Common myeloid progenitor, CD34-positive (primary cell): ENCODE results near the gene UGT2A1.

Experiments used
- CTCF ChIA-PET: fragments of 350-600 bp; sonication (Branson Sonifier 250); formaldehyde crosslinking; loops from one replicate; lab custom pipeline; 2021; ENCODE audit warnings: antibody characterized with exemption; lab: Charles Lee
- POLR2A ChIA-PET: fragments of 350-600 bp; sonication (Branson Sonifier 250); formaldehyde crosslinking; loops from one replicate; lab custom pipeline; 2021; ENCODE audit warnings: antibody characterized with exemption; lab: Charles Lee
- DNase-seq, 3 donors: peaks; one replicate each; pipeline versions ENCODE4 v3.0.0 to v3.0.0-alpha.2; 2013
- H3K27ac ChIP-seq, 2 experiments: 1 replicate in 1 of 2; 2 replicates in 1 of 2; pipeline ENCODE4 v1.7.0; 2013; ENCODE audit warnings: inconsistent platforms in 2 of 2, low read length in 2 of 2, mild to moderate bottlenecking in 2 of 2, low read depth in 1 of 2, moderate library complexity in 1 of 2; ENCODE audit not compliant: severe bottlenecking in 2 of 2, insufficient read depth in 1 of 2, poor library complexity in 1 of 2
- H3K27me3 ChIP-seq, 5 experiments: replicated peaks in 2 of 5; 1 replicate in 3 of 5; 2 replicates in 2 of 5; pipeline versions ENCODE4 v1.6.1 to v1.7.0; 2013; ENCODE audit warnings: low read length in 4 of 5, mild to moderate bottlenecking in 2 of 5, moderate library complexity in 2 of 5, inconsistent platforms in 1 of 5; ENCODE audit not compliant: insufficient read depth in 5 of 5, control insufficient read depth in 4 of 5
- H3K36me3 ChIP-seq, 4 experiments: 1 replicate in 2 of 4; 2 replicates in 2 of 4; pipeline versions ENCODE4 v1.6.1 to v1.7.0; 2013; ENCODE audit warnings: low read length in 3 of 4, control low read depth in 1 of 4, mild to moderate bottlenecking in 1 of 4; ENCODE audit not compliant: control insufficient read depth in 4 of 4, insufficient read depth in 4 of 4
- H3K4me1 ChIP-seq, 4 experiments: 1 replicate in 3 of 4; 2 replicates in 1 of 4; pipeline versions ENCODE4 v1.6.1 to v1.7.1; 2013; ENCODE audit warnings: low read length in 3 of 4, mild to moderate bottlenecking in 3 of 4, control low read depth in 1 of 4, inconsistent platforms in 1 of 4, moderate library complexity in 1 of 4; ENCODE audit not compliant: control insufficient read depth in 4 of 4, insufficient read depth in 4 of 4; ENCODE audit errors: control extremely low read depth in 1 of 4
- H3K4me3 ChIP-seq, 7 experiments: 1 replicate in 4 of 7; 2 replicates in 3 of 7; pipeline versions ENCODE4 v1.5.1 to v1.7.0; 2013; ENCODE audit warnings: mild to moderate bottlenecking in 7 of 7, low read length in 6 of 7, moderate library complexity in 6 of 7, inconsistent platforms in 2 of 7, low read depth in 2 of 7, control low read depth in 1 of 7; ENCODE audit not compliant: insufficient read depth in 4 of 7, control insufficient read depth in 1 of 7; ENCODE audit errors: extremely low read depth in 1 of 7
- H3K9me3 ChIP-seq, 5 experiments: 1 replicate in 4 of 5; 2 replicates in 1 of 5; pipeline versions ENCODE4 v1.6.1 to v1.7.1; 2013; ENCODE audit warnings: low read length in 4 of 5, mild to moderate bottlenecking in 2 of 5, inconsistent platforms in 1 of 5, low read depth in 1 of 5, moderate library complexity in 1 of 5; ENCODE audit not compliant: control insufficient read depth in 4 of 5, insufficient read depth in 2 of 5; ENCODE audit errors: control extremely low read depth in 1 of 5
- WGBS: methylation state at CpG from one replicate; pipeline ENCODE4 v1.1.5; 2013; ENCODE audit not compliant: insufficient coverage; 5-methylcytosine and 5-hydroxymethylcytosine counted together

The UGT2A1 gene

DNA sequence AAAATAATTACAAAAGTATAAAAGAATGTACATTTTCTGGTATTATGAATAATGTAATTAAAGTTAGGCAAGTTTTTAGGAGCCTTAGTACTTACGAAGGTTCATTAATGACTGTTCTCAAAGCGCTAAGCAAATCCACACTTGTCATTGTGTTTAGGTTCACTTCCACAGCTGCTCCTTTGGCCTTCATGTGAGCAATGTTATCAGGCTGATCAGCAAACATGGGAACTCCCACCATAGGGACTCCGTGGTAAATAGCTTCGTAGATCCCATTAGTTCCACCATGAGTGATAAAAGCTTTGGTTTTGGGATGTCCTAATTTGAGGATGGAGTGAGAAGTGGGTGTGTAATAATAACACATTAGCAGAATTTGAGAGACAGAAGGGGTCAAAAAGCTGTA, 58.7 kb downstream of the UGT2A1 start:
- no peak for DNase-seq
- POLR2A ChIA-PET = no interaction called here
- Histone ChIP-seq H3K27ac (no peak overlapping the region), H3K4me3 (no peak overlapping the region), H3K27me3 (no peaks in the 10 kb centered on the region), H3K36me3 (no peaks in the 10 kb centered on the region), H3K9me3 (no peaks in the 10 kb centered on the region), H3K4me1 (no peaks in the 10 kb centered on the region)
- CTCF ChIA-PET = no interaction called here
- WGBS = 79% methylated on average over 4 of the region's 4 CpGs

DNA sequence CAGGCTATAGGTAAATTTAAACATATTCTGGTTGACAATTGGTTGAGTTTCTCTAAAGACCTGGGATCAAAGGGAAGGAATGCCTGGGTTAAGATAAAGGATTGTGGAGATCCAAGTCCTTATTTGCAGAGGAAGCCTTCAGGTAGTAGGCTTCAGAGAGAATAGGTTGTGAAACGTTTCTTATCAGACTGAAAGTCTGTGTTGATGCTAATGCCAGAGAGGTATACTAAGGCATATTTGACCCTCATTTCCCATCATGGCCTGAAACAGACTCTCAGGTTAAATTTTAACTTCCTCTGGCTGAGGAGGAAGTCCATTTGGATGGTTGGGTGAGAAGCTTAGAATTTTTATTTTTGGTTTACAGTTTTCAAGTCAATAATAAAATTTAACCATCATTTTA, 61.7 kb downstream of the UGT2A1 start:
- no peaks in the 10 kb centered on the region for H3K4me1 ChIP-seq
- H3K4me3 ChIP-seq = no peak overlapping the region
- no peaks in the 10 kb centered on the region for H3K27me3 ChIP-seq
- H3K9me3 ChIP-seq = no peaks in the 10 kb centered on the region
- no peak for DNase-seq
- ChIA-PET POLR2A (no interaction called here), CTCF (interaction anchor here (1.0 kb wide), 1 partner anchor 8 kb away, joined by 3 read pairs; no protein-coding TSS in a partner anchor)
- H3K36me3 ChIP-seq = no peaks in the 10 kb centered on the region
- no CpG with 5 or more reads among the region's 1 CpG for WGBS
- H3K27ac ChIP-seq = no peak overlapping the region

DNA sequence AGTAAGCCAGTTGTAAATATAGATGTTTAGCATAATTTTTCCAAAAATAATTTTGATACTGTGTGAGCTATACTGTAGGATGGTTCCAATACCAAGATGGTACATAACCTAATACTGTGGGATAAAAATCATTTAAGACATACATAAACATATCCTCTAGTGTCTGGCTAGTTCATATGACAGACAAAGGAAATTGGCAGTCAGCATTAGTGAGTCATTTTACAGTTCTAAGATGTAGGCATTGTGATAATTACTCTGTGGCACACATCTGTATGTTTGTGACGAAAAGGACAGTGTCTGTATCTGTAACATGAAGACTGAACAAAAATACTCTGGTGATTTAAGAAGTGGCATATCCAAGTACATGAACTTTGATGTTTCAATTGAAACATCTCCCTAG, 63.2 kb downstream of the UGT2A1 start:
- H3K36me3 ChIP-seq = no peaks in the 10 kb centered on the region
- H3K4me3 ChIP-seq = no peak overlapping the region
- no peaks in the 10 kb centered on the region for H3K4me1 ChIP-seq
- WGBS = 100% methylated on average over 1 of the region's 1 CpG
- POLR2A ChIA-PET = no interaction called here
- DNase-seq = no peak
- no peak overlapping the region for H3K27ac ChIP-seq
- CTCF ChIA-PET = no interaction called here
- no peaks in the 10 kb centered on the region for H3K9me3 ChIP-seq
- no peaks in the 10 kb centered on the region for H3K27me3 ChIP-seq

DNA sequence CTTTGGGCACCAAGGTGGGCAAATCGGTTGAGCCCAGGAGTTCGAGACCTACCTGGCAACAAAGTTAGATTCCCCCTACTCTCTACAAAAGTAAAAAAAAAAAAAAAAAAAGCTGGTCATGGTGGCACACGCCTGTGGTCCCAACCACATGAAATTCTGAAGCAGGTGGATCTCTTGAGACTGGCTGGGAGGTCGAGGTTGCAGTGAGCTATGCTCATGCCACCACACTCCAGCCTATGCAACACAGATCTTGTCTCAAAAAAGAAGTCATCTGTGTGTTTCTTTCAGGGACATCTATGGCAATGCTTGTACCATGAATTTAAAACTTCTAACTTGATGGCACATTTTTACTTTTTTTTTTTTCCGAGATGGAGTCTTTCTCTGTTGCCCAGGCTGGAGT, 68.9 kb downstream of the UGT2A1 start:
- Histone ChIP-seq H3K27ac (no peak overlapping the region), H3K36me3 (no peaks in the 10 kb centered on the region), H3K4me3 (no peak overlapping the region), H3K4me1 (no peaks in the 10 kb centered on the region), H3K9me3 (no peaks in the 10 kb centered on the region), H3K27me3 (no peaks in the 10 kb centered on the region)
- ChIA-PET CTCF (interaction anchor here (1.2 kb wide), 1 partner anchor 8 kb away, joined by 3 read pairs; no protein-coding TSS in a partner anchor), POLR2A (no interaction called here)
- DNase-seq = no peak
- WGBS = 89% methylated on average over 3 of the region's 5 CpGs

DNA sequence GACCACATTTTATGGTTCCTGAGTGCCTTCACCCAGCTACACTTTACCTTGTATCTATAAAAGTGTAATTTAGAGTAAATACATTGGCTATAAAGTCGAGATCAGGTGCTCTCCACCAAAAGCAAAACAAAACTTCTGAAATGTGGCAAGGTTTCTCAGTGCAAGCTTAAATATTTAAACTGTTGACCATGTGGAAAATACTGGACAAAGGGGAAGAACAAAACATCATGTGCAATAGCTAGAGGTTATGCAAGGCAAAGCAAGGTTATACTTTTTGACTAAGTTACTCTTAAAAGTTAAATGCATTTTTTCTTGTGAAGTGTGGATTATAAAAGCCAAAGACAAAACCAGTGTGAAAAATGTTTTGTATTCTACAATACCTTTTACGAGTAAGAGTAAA, 69.5 kb downstream of the UGT2A1 start:
- no peak for DNase-seq
- no CpG with 5 or more reads among the region's 2 CpGs for WGBS
- Histone ChIP-seq H3K4me3 (no peak overlapping the region), H3K36me3 (no peaks in the 10 kb centered on the region), H3K27me3 (no peaks in the 10 kb centered on the region), H3K4me1 (no peaks in the 10 kb centered on the region), H3K9me3 (no peaks in the 10 kb centered on the region), H3K27ac (no peak overlapping the region)
- ChIA-PET POLR2A (no interaction called here), CTCF (interaction anchor here (1.2 kb wide), 1 partner anchor 9 kb away, joined by 3 read pairs; no protein-coding TSS in a partner anchor)

DNA sequence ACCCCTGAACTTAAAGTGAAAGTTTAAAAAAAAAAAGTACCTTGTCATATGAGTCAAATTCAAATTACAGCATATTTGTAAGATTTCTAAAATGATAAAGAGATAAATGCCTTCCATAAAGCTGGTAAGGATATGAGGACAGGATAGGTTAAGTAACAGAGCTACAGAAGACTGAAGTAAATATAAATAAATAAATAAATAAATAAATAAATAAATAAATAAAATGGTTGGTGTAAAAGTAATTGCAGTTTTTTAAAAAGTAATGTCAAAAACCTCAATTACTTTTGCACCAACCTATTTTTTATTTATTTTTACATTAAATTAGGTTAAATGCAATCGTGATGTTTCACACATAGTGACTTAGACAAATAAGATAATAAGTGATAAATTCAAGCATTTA, 75.8 kb downstream of the UGT2A1 start:
- Histone ChIP-seq H3K4me3 (no peak overlapping the region), H3K4me1 (no peaks in the 10 kb centered on the region), H3K9me3 (no peaks in the 10 kb centered on the region), H3K36me3 (no peaks in the 10 kb centered on the region), H3K27me3 (no peaks in the 10 kb centered on the region), H3K27ac (no peak overlapping the region)
- POLR2A ChIA-PET = no interaction called here
- WGBS = no CpG with 5 or more reads among the region's 1 CpG
- no peak for DNase-seq
- CTCF ChIA-PET = no interaction called here

DNA sequence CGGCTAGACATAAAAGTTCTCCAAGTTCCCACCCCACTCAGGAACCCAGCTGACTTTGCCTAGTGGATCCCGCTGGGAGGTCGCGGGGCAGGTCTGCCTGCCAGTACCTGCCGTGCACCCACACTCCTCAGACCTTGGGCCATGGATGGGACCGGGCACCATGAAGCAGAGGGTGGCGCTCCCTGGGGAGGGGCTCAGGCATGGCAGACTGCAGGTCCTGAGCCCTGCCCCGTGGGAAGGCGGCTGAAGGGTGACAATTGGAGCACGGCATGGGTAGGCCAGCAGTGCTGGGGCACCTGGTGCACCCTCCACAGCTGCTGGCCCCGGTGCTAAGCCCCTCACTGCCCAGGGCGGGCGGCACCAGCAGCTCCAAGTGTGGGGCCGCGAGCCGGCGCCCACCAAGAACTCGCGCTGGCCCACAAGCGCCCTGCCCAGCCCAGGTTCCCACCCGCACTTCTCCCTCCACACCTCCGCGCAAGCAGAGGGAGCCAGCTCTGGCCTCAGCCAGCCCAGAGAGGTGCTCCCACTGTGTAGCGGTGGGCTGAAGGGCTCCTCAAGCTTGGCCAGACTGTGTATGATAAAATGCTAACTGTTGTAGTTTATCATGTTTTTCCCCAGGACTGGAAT, 76.7 kb downstream of the UGT2A1 start:
- H3K4me3 ChIP-seq = no peak overlapping the region
- no peaks in the 10 kb centered on the region for H3K27me3 ChIP-seq
- 98% methylated on average over 24 of the region's 24 CpGs for WGBS
- H3K27ac ChIP-seq = no peak overlapping the region
- ChIA-PET POLR2A (no interaction called here), CTCF (no interaction called here)
- DNase-seq = no peak
- no peaks in the 10 kb centered on the region for H3K9me3 ChIP-seq
- H3K36me3 ChIP-seq = no peaks in the 10 kb centered on the region
- H3K4me1 ChIP-seq = no peaks in the 10 kb centered on the region
